ENCODE data around the gene TYMP.

Gene TYMP

GRCh38 chr22:50479721-50480120 is 50.1 kb downstream of the TYMP start:
- no peak overlapping the region for H3K4me2 ChIP-seq (ENCODE audit: low read depth, low read length)
- no peak overlapping the region for H3K4me3 ChIP-seq (ENCODE audit: low read length)
- no peak for DNase-seq
- no peak overlapping the region for H3K27ac ChIP-seq (ENCODE audit: low read length)
- no peaks in the 10 kb centered on the region for H3K9me2 ChIP-seq (replicated peaks; ENCODE audit: insufficient read depth, low read length)
- no peak overlapping the region for H3K9ac ChIP-seq (ENCODE audit: low read length)
- TF ChIP-seq EZH2 (optimal IDR thresholded peaks at IDR 0.05; ENCODE audit: low read depth, low read length) (no peak), CTCF (IDR thresholded peaks at IDR 0.05; ENCODE audit: low read length) (no peak), EZH2phosphoT487 (IDR thresholded peaks at IDR 0.05; ENCODE audit: low read length) (no peak)
- no peak overlapping the region for H2AFZ ChIP-seq (ENCODE audit: low read length)
- H3K4me1 ChIP-seq (ENCODE audit: low read length) = 0 out of 2 replicates have a peak, but pooled peaks cover 3% of the 10 kb centered on the region
- H3K79me2 ChIP-seq (ENCODE audit: low read length) = no peaks in the 10 kb centered on the region
- no peaks in the 10 kb centered on the region for H3K36me3 ChIP-seq (replicated peaks; ENCODE audit: insufficient read depth, low read length)
- H3F3A ChIP-seq (ENCODE audit: insufficient read depth, low read length) = no peaks in the 10 kb centered on the region
- H4K20me1 ChIP-seq (ENCODE audit: insufficient read depth, low read length) = no peaks in the 10 kb centered on the region
- H3K9me3 ChIP-seq (replicated peaks; ENCODE audit: insufficient read depth, low read length) = no peaks in the 10 kb centered on the region
- H3K27me3 ChIP-seq (replicated peaks; ENCODE audit: insufficient read depth, low read length) = peaks cover 14% of the 10 kb centered on the region

GRCh38 chr22:50477923-50478322 is 51.9 kb downstream of the TYMP start:
- H3K4me2 ChIP-seq (ENCODE audit: low read depth, low read length) = no peak overlapping the region
- H3F3A ChIP-seq (ENCODE audit: insufficient read depth, low read length) = no peaks in the 10 kb centered on the region
- no peak overlapping the region for H3K4me3 ChIP-seq (ENCODE audit: low read length)
- peaks cover 4% of the 10 kb centered on the region; the same call in 1 of the 2 replicates for H4K20me1 ChIP-seq (ENCODE audit: insufficient read depth, low read length)
- H3K9me2 ChIP-seq (replicated peaks; ENCODE audit: insufficient read depth, low read length) = no peaks in the 10 kb centered on the region
- H3K79me2 ChIP-seq (ENCODE audit: low read length) = peaks cover 17% of the 10 kb centered on the region
- H3K27me3 ChIP-seq (replicated peaks; ENCODE audit: insufficient read depth, low read length) = peaks cover 14% of the 10 kb centered on the region
- no peaks in the 10 kb centered on the region for H3K9me3 ChIP-seq (replicated peaks; ENCODE audit: insufficient read depth, low read length)
- H3K9ac ChIP-seq (ENCODE audit: low read length) = no peak overlapping the region
- TF ChIP-seq EZH2phosphoT487 (IDR thresholded peaks at IDR 0.05; ENCODE audit: low read length) (no peak), CTCF (IDR thresholded peaks at IDR 0.05; ENCODE audit: low read length) (no peak), EZH2 (optimal IDR thresholded peaks at IDR 0.05; ENCODE audit: low read depth, low read length) (no peak)
- H3K27ac ChIP-seq (ENCODE audit: low read length) = no peak overlapping the region
- DNase-seq = no peak
- no peaks in the 10 kb centered on the region for H3K36me3 ChIP-seq (replicated peaks; ENCODE audit: insufficient read depth, low read length)
- peaks cover 11% of the 10 kb centered on the region for H3K4me1 ChIP-seq (ENCODE audit: low read length)
- no peak overlapping the region for H2AFZ ChIP-seq (ENCODE audit: low read length)

- Histone ChIP-seq H3K9ac (ENCODE audit: low read length) (no peak overlapping the region), H3K27me3 (replicated peaks; ENCODE audit: insufficient read depth, low read length) (peaks cover 14% of the 10 kb centered on the region), H3K36me3 (replicated peaks; ENCODE audit: insufficient read depth, low read length) (no peaks in the 10 kb centered on the region), H3K4me3 (ENCODE audit: low read length) (no peak overlapping the region), H3K79me2 (ENCODE audit: low read length) (peaks cover 28% of the 10 kb centered on the region), H3K4me1 (ENCODE audit: low read length) (peaks cover 22% of the 10 kb centered on the region), H3K9me2 (replicated peaks; ENCODE audit: insufficient read depth, low read length) (no peaks in the 10 kb centered on the region), H3K4me2 (ENCODE audit: low read depth, low read length) (no peak overlapping the region), H2AFZ (ENCODE audit: low read length) (no peak overlapping the region), H4K20me1 (ENCODE audit: insufficient read depth, low read length) (peaks cover 4% of the 10 kb centered on the region; the same call in 1 of the 2 replicates), H3F3A (ENCODE audit: insufficient read depth, low read length) (no peaks in the 10 kb centered on the region; the same call in 1 of the 2 replicates), H3K9me3 (replicated peaks; ENCODE audit: insufficient read depth, low read length) (no peaks in the 10 kb centered on the region), H3K27ac (ENCODE audit: low read length) (no peak overlapping the region)
- TF ChIP-seq CTCF (IDR thresholded peaks at IDR 0.05; ENCODE audit: low read length) = no peak
- TF ChIP-seq EZH2 (optimal IDR thresholded peaks at IDR 0.05; ENCODE audit: low read depth, low read length) = no peak
- TF ChIP-seq EZH2phosphoT487 (IDR thresholded peaks at IDR 0.05; ENCODE audit: low read length) = no peak
- no peak for DNase-seq
These were observed 52.9 kb downstream of the TYMP start for GRCh38 chr22:50476868-50477267.
